Measurements from ENCODE around the gene ARPC3.

DNA sequence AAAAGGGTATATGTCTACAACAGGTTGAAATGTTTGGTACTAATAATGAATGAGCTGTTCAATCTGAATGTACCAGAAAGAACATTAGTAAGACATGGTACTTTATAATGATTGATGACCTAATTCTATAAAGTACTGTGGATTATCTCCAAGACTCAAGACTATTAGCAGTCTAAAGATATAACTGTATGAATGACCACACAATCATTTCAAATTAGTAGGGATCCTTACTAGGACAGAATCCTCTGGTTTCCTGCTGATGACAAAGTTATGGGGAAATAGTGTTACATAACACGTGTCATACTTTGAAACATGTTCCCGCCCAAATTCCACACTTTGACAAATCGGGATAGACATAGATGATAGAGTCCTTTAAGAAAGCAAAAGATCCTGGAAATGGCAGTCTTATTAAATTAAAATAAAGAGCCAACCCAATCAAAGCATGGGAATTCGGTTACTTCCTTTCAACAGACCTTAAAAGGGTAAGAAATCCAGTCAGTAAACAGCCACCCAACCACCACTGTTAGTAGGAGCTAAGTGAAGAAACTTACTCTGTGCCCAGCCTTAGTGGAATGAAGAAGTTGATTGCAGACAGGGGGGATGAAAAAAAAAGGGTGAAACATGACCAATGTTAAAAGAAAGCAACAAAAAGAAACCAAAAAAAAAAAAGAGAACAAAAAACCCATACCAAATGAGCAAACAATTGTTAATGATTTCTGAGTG lies 49.0 kb upstream of the ARPC3 start:
- TF ChIP-seq EZH2 (IDR thresholded peaks at IDR 0.05) = no peak
- no peak for TF ChIP-seq CTCF (IDR thresholded peaks at IDR 0.05 in 2 of 3, conservative IDR thresholded peaks at IDR 0.05 in 1 of 3; ENCODE audit: borderline replicate concordance in 1 of 3, insufficient read depth in 1 of 3, low read depth in 2 of 3, low read length in 2 of 3)
- TF ChIP-seq POLR2A (IDR thresholded peaks at IDR 0.05; ENCODE audit: borderline replicate concordance, extremely low read depth, insufficient read depth, insufficient read length) = no peak
